ENCODE measurements around the gene EHMT1.

Gene EHMT1

DNA sequence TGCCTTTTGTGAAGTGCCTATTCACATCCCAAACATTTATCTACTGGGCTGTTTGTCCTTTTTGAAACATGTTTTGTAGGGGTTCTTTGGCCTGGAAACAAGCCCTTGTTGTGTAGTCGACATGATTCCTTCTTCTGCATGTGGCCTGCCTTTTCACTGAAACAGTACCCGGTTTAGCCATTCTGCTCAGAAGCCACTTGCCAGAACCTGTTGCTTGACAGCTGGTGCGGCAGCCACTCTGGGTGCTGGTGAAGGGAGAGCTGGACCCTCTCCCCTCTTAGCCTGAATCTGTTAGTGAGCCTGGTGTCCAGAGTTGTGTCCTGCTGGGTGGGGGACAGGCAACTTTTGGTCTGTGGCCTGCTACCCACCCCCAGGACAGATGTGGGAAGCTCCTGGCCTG is 129.9 kb downstream of the EHMT1 start:
- ChIA-PET CTCF (interaction anchor here (1.2 kb wide), 1 partner anchor 77 kb away, joined by 4 read pairs; no protein-coding TSS in a partner anchor), POLR2A (no interaction called here)
- Histone ChIP-seq H3K27ac (ENCODE audit: insufficient read depth in 1 of 2, low read depth in 1 of 2, low read length in 2 of 2, poor library complexity in 1 of 2, severe bottlenecking in 2 of 2) (no peak overlapping the region), H3K9me3 (ENCODE audit: control extremely low read depth in 1 of 5, control insufficient read depth in 4 of 5, insufficient read depth in 2 of 5, low read depth in 1 of 5, low read length in 4 of 5) (no peaks in the 10 kb centered on the region), H3K4me1 (ENCODE audit: control extremely low read depth in 1 of 4, control insufficient read depth in 4 of 4, insufficient read depth in 4 of 4, low read length in 3 of 4) (peaks cover 0 to 24% (median 17%) of the 10 kb centered on the region in 4 experiments), H3K36me3 (ENCODE audit: control insufficient read depth in 4 of 4, insufficient read depth in 4 of 4, low read length in 3 of 4) (peaks cover 9 to 66% (median 45%) of the 10 kb centered on the region in 4 experiments), H3K4me3 (ENCODE audit: control insufficient read depth in 1 of 7, extremely low read depth in 1 of 7, insufficient read depth in 4 of 7, low read depth in 2 of 7, low read length in 6 of 7) (no peak overlapping the region), H3K27me3 (replicated peaks in 2 of 5; ENCODE audit: control insufficient read depth in 4 of 5, insufficient read depth in 5 of 5, low read length in 4 of 5) (no peaks in the 10 kb centered on the region)
- WGBS (ENCODE audit: insufficient coverage): 96% methylated on average over 3 of the region's 3 CpGs
- DNase-seq: no peak

GRCh38 chr9:137749511-137749910 is 130.7 kb downstream of the EHMT1 start:
- no peak overlapping the region for H3K27ac ChIP-seq (ENCODE audit: insufficient read depth in 1 of 2, low read depth in 1 of 2, low read length in 2 of 2, poor library complexity in 1 of 2, severe bottlenecking in 2 of 2)
- peaks cover 12 to 66% (median 45%) of the 10 kb centered on the region in 4 experiments for H3K36me3 ChIP-seq (ENCODE audit: control insufficient read depth in 4 of 4, insufficient read depth in 4 of 4, low read length in 3 of 4)
- 73% methylated on average over 4 of the region's 4 CpGs for WGBS (ENCODE audit: insufficient coverage)
- H3K4me3 ChIP-seq (ENCODE audit: control insufficient read depth in 1 of 7, extremely low read depth in 1 of 7, insufficient read depth in 4 of 7, low read depth in 2 of 7, low read length in 6 of 7): no peak overlapping the region
- ChIA-PET POLR2A (no interaction called here), CTCF (interaction anchor here (1.1 to 1.2 kb wide), 2 partner anchors 10 to 78 kb away, joined by 4 read pairs; no protein-coding TSS in a partner anchor)
- peaks cover 0 to 2% (median 0%) of the 10 kb centered on the region in 5 experiments for H3K9me3 ChIP-seq (ENCODE audit: control extremely low read depth in 1 of 5, control insufficient read depth in 4 of 5, insufficient read depth in 2 of 5, low read depth in 1 of 5, low read length in 4 of 5)
- no peak for DNase-seq
- no peaks in the 10 kb centered on the region for H3K27me3 ChIP-seq (replicated peaks in 2 of 5; ENCODE audit: control insufficient read depth in 4 of 5, insufficient read depth in 5 of 5, low read length in 4 of 5)
- H3K4me1 ChIP-seq (ENCODE audit: control extremely low read depth in 1 of 4, control insufficient read depth in 4 of 4, insufficient read depth in 4 of 4, low read length in 3 of 4): peaks cover 0 to 22% (median 16%) of the 10 kb centered on the region in 4 experiments

DNA sequence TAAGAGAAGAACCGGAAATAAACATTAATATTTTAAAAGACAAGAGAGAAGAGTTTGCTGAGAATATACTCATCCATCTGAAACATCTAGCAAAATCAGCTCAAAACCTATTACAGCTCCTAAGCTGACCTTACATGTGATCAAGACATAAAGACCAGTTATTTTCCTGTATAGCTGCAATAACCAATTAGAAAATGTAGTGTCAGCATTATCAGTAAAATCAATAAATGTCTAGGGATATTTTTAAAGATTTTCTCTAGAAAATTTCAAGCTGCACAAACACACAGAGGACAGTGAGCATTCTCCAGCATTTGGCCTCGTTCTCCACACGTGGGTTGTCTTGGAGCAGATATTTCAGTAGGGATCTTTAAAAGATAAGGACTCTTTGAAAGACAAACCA is 131.2 kb downstream of the EHMT1 start:
- peaks cover 12 to 66% (median 47%) of the 10 kb centered on the region in 4 experiments for H3K36me3 ChIP-seq (ENCODE audit: control insufficient read depth in 4 of 4, insufficient read depth in 4 of 4, low read length in 3 of 4)
- CTCF ChIA-PET: interaction anchor here (1.1 to 1.2 kb wide), 2 partner anchors 9 to 78 kb away, joined by 4 read pairs; no protein-coding TSS in a partner anchor

DNA sequence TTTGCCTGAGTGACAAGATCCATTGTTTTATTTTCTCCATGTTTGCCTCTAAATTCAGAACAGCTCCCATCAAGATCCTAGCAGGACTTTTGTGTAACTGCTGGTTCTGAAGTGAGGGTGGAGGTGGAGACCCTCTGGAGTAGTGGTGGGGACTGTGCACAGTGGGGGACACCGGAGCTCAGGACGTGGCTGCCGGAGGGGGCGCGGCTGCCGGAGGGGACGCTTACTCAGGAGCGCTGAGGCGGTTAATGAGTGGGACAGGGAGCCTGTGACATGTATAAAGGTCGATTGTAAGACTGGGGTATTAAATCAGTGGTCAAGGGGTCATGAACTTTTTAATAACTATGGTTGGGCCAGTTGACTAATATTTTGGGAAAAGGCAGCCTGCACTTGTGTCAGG is 131.8 kb downstream of the EHMT1 start:
- Histone ChIP-seq H3K36me3 (ENCODE audit: control insufficient read depth in 4 of 4, insufficient read depth in 4 of 4, low read length in 3 of 4) (peaks cover 15 to 70% (median 53%) of the 10 kb centered on the region in 4 experiments), H3K27me3 (replicated peaks in 2 of 5; ENCODE audit: control insufficient read depth in 4 of 5, insufficient read depth in 5 of 5, low read length in 4 of 5) (no peaks in the 10 kb centered on the region), H3K9me3 (ENCODE audit: control extremely low read depth in 1 of 5, control insufficient read depth in 4 of 5, insufficient read depth in 2 of 5, low read depth in 1 of 5, low read length in 4 of 5) (peaks cover 0 to 13% (median 10%) of the 10 kb centered on the region in 5 experiments), H3K4me1 (ENCODE audit: control extremely low read depth in 1 of 4, control insufficient read depth in 4 of 4, insufficient read depth in 4 of 4, low read length in 3 of 4) (peaks cover 0 to 11% (median 8%) of the 10 kb centered on the region in 4 experiments), H3K4me3 (ENCODE audit: control insufficient read depth in 1 of 7, extremely low read depth in 1 of 7, insufficient read depth in 4 of 7, low read depth in 2 of 7, low read length in 6 of 7) (no peak overlapping the region), H3K27ac (ENCODE audit: insufficient read depth in 1 of 2, low read depth in 1 of 2, low read length in 2 of 2, poor library complexity in 1 of 2, severe bottlenecking in 2 of 2) (no peak overlapping the region)
- WGBS (ENCODE audit: insufficient coverage): 98% methylated on average over 10 of the region's 10 CpGs
- ChIA-PET POLR2A (no interaction called here), CTCF (interaction anchor here (1.1 kb wide), 1 partner anchor 9 kb away, joined by 4 read pairs; no protein-coding TSS in a partner anchor)
- DNase-seq: no peak

More for the DNA sequence above, 131.2 kb downstream of the EHMT1 start:
- WGBS (ENCODE audit: insufficient coverage): no CpG with 5 or more reads among the region's 3 CpGs
- DNase-seq: no peak
- Histone ChIP-seq H3K9me3 (ENCODE audit: control extremely low read depth in 1 of 5, control insufficient read depth in 4 of 5, insufficient read depth in 2 of 5, low read depth in 1 of 5, low read length in 4 of 5) (peaks cover 0 to 7% (median 5%) of the 10 kb centered on the region in 5 experiments), H3K4me3 (ENCODE audit: control insufficient read depth in 1 of 7, extremely low read depth in 1 of 7, insufficient read depth in 4 of 7, low read depth in 2 of 7, low read length in 6 of 7) (no peak overlapping the region), H3K27me3 (replicated peaks in 2 of 5; ENCODE audit: control insufficient read depth in 4 of 5, insufficient read depth in 5 of 5, low read length in 4 of 5) (no peaks in the 10 kb centered on the region), H3K4me1 (ENCODE audit: control extremely low read depth in 1 of 4, control insufficient read depth in 4 of 4, insufficient read depth in 4 of 4, low read length in 3 of 4) (peaks cover 0 to 17% (median 12%) of the 10 kb centered on the region in 4 experiments), H3K27ac (ENCODE audit: insufficient read depth in 1 of 2, low read depth in 1 of 2, low read length in 2 of 2, poor library complexity in 1 of 2, severe bottlenecking in 2 of 2) (no peak overlapping the region)
- POLR2A ChIA-PET: no interaction called here

DNA sequence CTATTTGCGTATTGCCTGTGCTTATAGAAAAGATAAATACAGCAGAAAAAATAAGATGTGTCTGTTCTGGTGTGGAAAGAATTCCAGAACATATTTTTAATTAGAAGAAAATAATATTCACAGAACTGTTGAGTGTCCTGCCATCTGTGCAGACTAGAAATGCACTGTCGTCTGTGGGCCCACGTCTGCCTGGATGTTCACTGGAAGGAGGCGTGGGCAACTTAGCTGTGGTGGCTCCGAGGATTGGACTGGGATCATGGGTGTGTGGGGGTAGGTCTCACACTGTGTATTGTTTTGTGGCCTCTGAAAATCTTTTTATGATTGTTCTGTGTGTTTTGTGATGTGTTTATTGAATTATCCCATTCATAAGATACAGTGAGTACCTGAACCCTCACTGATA is 132.8 kb downstream of the EHMT1 start:
- 98% methylated on average over 4 of the region's 5 CpGs for WGBS (ENCODE audit: insufficient coverage)
- peaks cover 0 to 3% (median 0%) of the 10 kb centered on the region in 4 experiments for H3K4me1 ChIP-seq (ENCODE audit: control extremely low read depth in 1 of 4, control insufficient read depth in 4 of 4, insufficient read depth in 4 of 4, low read length in 3 of 4)
- POLR2A ChIA-PET: no interaction called here
- no peak for DNase-seq
- H3K27me3 ChIP-seq (replicated peaks in 2 of 5; ENCODE audit: control insufficient read depth in 4 of 5, insufficient read depth in 5 of 5, low read length in 4 of 5): no peaks in the 10 kb centered on the region
- peaks cover 15 to 77% (median 58%) of the 10 kb centered on the region in 4 experiments for H3K36me3 ChIP-seq (ENCODE audit: control insufficient read depth in 4 of 4, insufficient read depth in 4 of 4, low read length in 3 of 4)
- no peak overlapping the region for H3K4me3 ChIP-seq (ENCODE audit: control insufficient read depth in 1 of 7, extremely low read depth in 1 of 7, insufficient read depth in 4 of 7, low read depth in 2 of 7, low read length in 6 of 7)
- H3K27ac ChIP-seq (ENCODE audit: insufficient read depth in 1 of 2, low read depth in 1 of 2, low read length in 2 of 2, poor library complexity in 1 of 2, severe bottlenecking in 2 of 2): no peak overlapping the region
- CTCF ChIA-PET: no interaction called here
- H3K9me3 ChIP-seq (ENCODE audit: control extremely low read depth in 1 of 5, control insufficient read depth in 4 of 5, insufficient read depth in 2 of 5, low read depth in 1 of 5, low read length in 4 of 5): peaks cover 0 to 15% (median 10%) of the 10 kb centered on the region in 5 experiments

GRCh38 chr9:137752426-137752825 is 133.6 kb downstream of the EHMT1 start:
- no peak overlapping the region for H3K27ac ChIP-seq (ENCODE audit: insufficient read depth in 1 of 2, low read depth in 1 of 2, low read length in 2 of 2, poor library complexity in 1 of 2, severe bottlenecking in 2 of 2)
- H3K4me1 ChIP-seq (ENCODE audit: control extremely low read depth in 1 of 4, control insufficient read depth in 4 of 4, insufficient read depth in 4 of 4, low read length in 3 of 4): peaks cover 0 to 3% (median 0%) of the 10 kb centered on the region in 4 experiments
- ChIA-PET POLR2A (no interaction called here), CTCF (no interaction called here)
- 97% methylated on average over 12 of the region's 14 CpGs for WGBS (ENCODE audit: insufficient coverage)
- peaks cover 17 to 79% (median 58%) of the 10 kb centered on the region in 4 experiments for H3K36me3 ChIP-seq (ENCODE audit: control insufficient read depth in 4 of 4, insufficient read depth in 4 of 4, low read length in 3 of 4)
- no peak for DNase-seq
- no peaks in the 10 kb centered on the region for H3K27me3 ChIP-seq (replicated peaks in 2 of 5; ENCODE audit: control insufficient read depth in 4 of 5, insufficient read depth in 5 of 5, low read length in 4 of 5)
- peaks cover 0 to 15% (median 10%) of the 10 kb centered on the region in 5 experiments for H3K9me3 ChIP-seq (ENCODE audit: control extremely low read depth in 1 of 5, control insufficient read depth in 4 of 5, insufficient read depth in 2 of 5, low read depth in 1 of 5, low read length in 4 of 5)
- no peak overlapping the region for H3K4me3 ChIP-seq (ENCODE audit: control insufficient read depth in 1 of 7, extremely low read depth in 1 of 7, insufficient read depth in 4 of 7, low read depth in 2 of 7, low read length in 6 of 7)

DNA sequence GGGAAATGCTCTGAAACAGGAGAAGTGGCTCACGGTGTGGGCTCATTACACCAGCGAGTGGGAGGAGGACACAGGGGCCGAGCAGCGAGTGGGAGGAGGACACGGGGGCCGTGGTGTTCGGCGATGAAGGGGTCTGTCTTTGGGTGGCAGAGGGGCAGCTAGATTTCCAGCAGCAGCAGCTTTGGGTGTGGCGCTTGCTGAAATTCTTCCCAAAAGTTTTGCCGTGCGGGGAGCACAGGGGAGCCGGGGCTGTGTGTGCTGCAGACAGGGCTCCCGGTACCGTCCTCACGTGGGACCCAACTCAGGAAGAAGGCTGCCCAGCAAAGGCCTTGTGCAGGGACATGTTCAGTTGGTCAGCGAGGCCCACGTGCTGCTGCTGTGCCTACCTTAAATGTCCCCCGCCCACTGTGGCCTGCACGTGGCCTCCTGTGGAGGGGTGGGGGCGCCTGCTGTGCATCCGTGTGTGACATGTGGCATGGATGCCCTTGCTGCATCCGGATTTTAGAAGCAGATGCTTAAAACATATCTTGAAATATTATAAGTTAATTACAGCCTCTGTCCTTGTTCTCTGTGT is 134.5 kb downstream of the EHMT1 start:
- H3K9me3 ChIP-seq (ENCODE audit: control extremely low read depth in 1 of 5, control insufficient read depth in 4 of 5, insufficient read depth in 2 of 5, low read depth in 1 of 5, low read length in 4 of 5): peaks cover 0 to 15% (median 10%) of the 10 kb centered on the region in 5 experiments
- no peaks in the 10 kb centered on the region for H3K27me3 ChIP-seq (replicated peaks in 2 of 5; ENCODE audit: control insufficient read depth in 4 of 5, insufficient read depth in 5 of 5, low read length in 4 of 5)
- no peak overlapping the region for H3K27ac ChIP-seq (ENCODE audit: insufficient read depth in 1 of 2, low read depth in 1 of 2, low read length in 2 of 2, poor library complexity in 1 of 2, severe bottlenecking in 2 of 2)
- POLR2A ChIA-PET: no interaction called here
- H3K4me3 ChIP-seq (ENCODE audit: control insufficient read depth in 1 of 7, extremely low read depth in 1 of 7, insufficient read depth in 4 of 7, low read depth in 2 of 7, low read length in 6 of 7): no peak overlapping the region
- WGBS (ENCODE audit: insufficient coverage): 93% methylated on average over 18 of the region's 22 CpGs
- no peak for DNase-seq
- CTCF ChIA-PET: no interaction called here
- H3K4me1 ChIP-seq (ENCODE audit: control extremely low read depth in 1 of 4, control insufficient read depth in 4 of 4, insufficient read depth in 4 of 4, low read length in 3 of 4): peaks cover 0 to 3% (median 0%) of the 10 kb centered on the region in 4 experiments
- H3K36me3 ChIP-seq (ENCODE audit: control insufficient read depth in 4 of 4, insufficient read depth in 4 of 4, low read length in 3 of 4): peaks cover 19 to 79% (median 60%) of the 10 kb centered on the region in 4 experiments
